Chondrocyte (in vitro differentiated cells): ENCODE results near the gene ZRSR2. TPM values are rescaled to one million over a fixed set of nuclear protein-coding genes. Genes with fewer than 3 reads are reported as not detected.

Experiments
- DNase-seq: peaks from one replicate; pipeline ENCODE4 v3.0.0; 2021; ENCODE audit warnings: mixed read lengths, low spot score
- H3K27ac Mint-ChIP-seq: one replicate; pipeline ENCODE4 v1.8.0; 2021; ENCODE audit warnings: mild to moderate bottlenecking, moderate library complexity, mixed read lengths; ENCODE audit not compliant: unreplicated experiment
- H3K27me3 Mint-ChIP-seq: 2 replicates; pipeline ENCODE4 v1.8.0; 2021; ENCODE audit warnings: low read depth, mixed read lengths
- H3K36me3 Mint-ChIP-seq: 2 replicates; pipeline ENCODE4 v1.8.0; 2021; ENCODE audit warnings: low read depth, mixed read lengths
- H3K4me1 Mint-ChIP-seq: 2 replicates; pipeline ENCODE4 v1.8.0; 2021; ENCODE audit warnings: low read depth, mild to moderate bottlenecking, mixed read lengths
- H3K4me3 Mint-ChIP-seq: one replicate; pipeline ENCODE4 v1.8.0; 2021; ENCODE audit warnings: mild to moderate bottlenecking, moderate library complexity, mixed read lengths; ENCODE audit not compliant: unreplicated experiment
- H3K9me3 Mint-ChIP-seq: 2 replicates; pipeline ENCODE4 v1.8.0; 2021; ENCODE audit warnings: low read depth, mixed read lengths
- CTCF ChIP-seq: fragments of 200-600 bp; sonication (generic); IDR thresholded peaks from 2 replicates; pipeline ENCODE4 v1.5.0; 2021; ENCODE audit warnings: antibody characterized with exemption, mild to moderate bottlenecking, moderate library complexity
- total RNA-seq: library from RNA; stranded (reverse); gene quantifications from 3 replicates; pipeline ENCODE4 v1.2.1, GENCODE V29; 2021

ZRSR2 gene
- total RNA-seq, 1 donor from 2014 or later, result 13.9 TPM

- Mint-ChIP-seq H3K36me3 (peaks cover 12% of the 10 kb centered on the region), H3K4me1 (no peaks in the 10 kb centered on the region), H3K27ac (no peak overlapping the region), H3K4me3 (no peak overlapping the region), H3K9me3 (no peaks in the 10 kb centered on the region), H3K27me3 (no peaks in the 10 kb centered on the region)
- no peak for DNase-seq
- no peak for TF ChIP-seq CTCF
Measured at GRCh38 chrX:15841853-15842516, 51.7 kb downstream of the ZRSR2 start.

DNA sequence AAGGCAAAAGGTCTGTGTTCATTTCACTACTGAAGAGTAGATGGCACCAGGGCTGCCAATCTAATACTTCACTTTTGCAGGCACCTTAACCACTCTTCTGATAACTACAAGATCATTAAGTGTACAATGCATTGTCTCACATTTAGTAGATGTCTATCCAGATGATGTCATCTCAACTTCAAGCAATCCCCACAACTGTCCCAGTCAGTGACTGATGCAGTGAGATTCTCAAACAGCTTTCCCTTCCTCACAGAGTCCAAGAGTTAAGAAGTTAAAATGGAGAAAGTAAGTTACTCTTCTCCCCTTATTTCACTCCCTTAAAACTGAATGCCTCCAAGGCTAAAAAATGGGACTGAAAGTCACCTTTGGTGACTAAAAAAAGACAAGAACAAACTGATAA is 53.7 kb downstream of the ZRSR2 start:
- DNase-seq, result no peak
- Mint-ChIP-seq H3K36me3 (peaks cover 13% of the 10 kb centered on the region), H3K4me3 (no peak overlapping the region), H3K9me3 (no peaks in the 10 kb centered on the region), H3K27me3 (no peaks in the 10 kb centered on the region), H3K4me1 (no peaks in the 10 kb centered on the region), H3K27ac (no peak overlapping the region)
- no peak for TF ChIP-seq CTCF

DNA sequence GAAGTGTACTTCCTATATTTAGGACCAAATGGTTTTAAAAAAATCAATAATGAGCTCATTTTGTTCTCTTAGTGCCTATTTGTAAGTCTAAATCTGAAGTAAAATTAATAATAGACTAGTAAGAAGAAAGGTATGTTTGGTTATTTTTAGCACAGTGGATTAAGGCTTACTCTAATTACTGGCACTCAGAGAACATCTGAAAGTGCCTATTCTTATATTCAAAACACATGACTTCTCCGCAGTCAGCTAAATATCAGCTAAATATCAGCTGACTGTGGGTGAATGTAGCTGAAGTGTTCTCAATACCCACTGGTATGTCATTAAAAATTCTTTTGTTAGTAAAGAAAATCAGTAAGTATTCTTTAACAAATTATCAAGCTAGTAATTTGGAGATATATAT is 58.3 kb downstream of the ZRSR2 start:
- TF ChIP-seq CTCF, result no peak
- no peak overlapping the region for H3K4me3 Mint-ChIP-seq
- no peak overlapping the region for H3K27ac Mint-ChIP-seq
- peaks cover 18% of the 10 kb centered on the region for H3K4me1 Mint-ChIP-seq
- H3K36me3 Mint-ChIP-seq, result peaks cover 12% of the 10 kb centered on the region
- no peaks in the 10 kb centered on the region for H3K27me3 Mint-ChIP-seq
- DNase-seq, result no peak
- no peaks in the 10 kb centered on the region for H3K9me3 Mint-ChIP-seq

GRCh38 chrX:15849555-15849954 is 59.3 kb downstream of the ZRSR2 start:
- TF ChIP-seq CTCF, result peak; percentile 76
- Mint-ChIP-seq H3K9me3 (no peaks in the 10 kb centered on the region), H3K27me3 (no peaks in the 10 kb centered on the region), H3K4me3 (no peak overlapping the region), H3K27ac (no peak overlapping the region), H3K4me1 (peaks cover 20% of the 10 kb centered on the region), H3K36me3 (peaks cover 11% of the 10 kb centered on the region)
- DNase-seq, result no peak

GRCh38 chrX:15853586-15854079 is 63.3 kb downstream of the ZRSR2 start:
- Mint-ChIP-seq H3K27ac (peak overlapping the region; percentile 82), H3K4me1 (peaks cover 27% of the 10 kb centered on the region), H3K27me3 (peaks cover 2% of the 10 kb centered on the region), H3K36me3 (peaks cover 2% of the 10 kb centered on the region), H3K4me3 (peak overlapping the region; percentile 77), H3K9me3 (no peaks in the 10 kb centered on the region)
- no peak for DNase-seq
- no peak for TF ChIP-seq CTCF
